Raji (cell line): ENCODE measurements around the gene RAD51B.

Experiments used
- POLR2A ChIP-seq: IDR thresholded peaks from 2 replicates; pipeline ENCODE4 v1.6.1; 2011; ENCODE audit warnings: low read depth, low read length, control low read depth; ENCODE audit not compliant: insufficient read depth

RAD51B gene

GRCh38 chr14:68396461-68396860 lies 576.9 kb downstream of the RAD51B start:
- no peak for TF ChIP-seq POLR2A

GRCh38 chr14:68397371-68397811 lies 577.8 kb downstream of the RAD51B start:
- no peak for TF ChIP-seq POLR2A

GRCh38 chr14:68397822-68398221 lies 578.2 kb downstream of the RAD51B start:
- TF ChIP-seq POLR2A, result no peak

GRCh38 chr14:68398370-68398769 lies 578.8 kb downstream of the RAD51B start:
- TF ChIP-seq POLR2A, result no peak

GRCh38 chr14:68399971-68400370 lies 580.4 kb downstream of the RAD51B start:
- no peak for TF ChIP-seq POLR2A

GRCh38 chr14:68401317-68401716 lies 581.7 kb downstream of the RAD51B start:
- no peak for TF ChIP-seq POLR2A

GRCh38 chr14:68401855-68402254 lies 582.3 kb downstream of the RAD51B start:
- TF ChIP-seq POLR2A, result no peak

- TF ChIP-seq POLR2A, result no peak
Observed at GRCh38 chr14:68402525-68403101, 583.0 kb downstream of the RAD51B start.

- TF ChIP-seq POLR2A, result no peak
Observed at GRCh38 chr14:68403191-68404145, 583.9 kb downstream of the RAD51B start.

GRCh38 chr14:68404146-68404527 lies 584.6 kb downstream of the RAD51B start:
- TF ChIP-seq POLR2A, result no peak

GRCh38 chr14:68404652-68405183 lies 585.1 kb downstream of the RAD51B start:
- TF ChIP-seq POLR2A, result no peak

GRCh38 chr14:68405961-68406360 lies 586.4 kb downstream of the RAD51B start:
- TF ChIP-seq POLR2A, result no peak

GRCh38 chr14:68407285-68407684 lies 587.7 kb downstream of the RAD51B start:
- TF ChIP-seq POLR2A, result no peak

GRCh38 chr14:68407825-68408224 lies 588.2 kb downstream of the RAD51B start:
- no peak for TF ChIP-seq POLR2A

- no peak for TF ChIP-seq POLR2A
Observed at GRCh38 chr14:68408680-68409079, 589.1 kb downstream of the RAD51B start.

- TF ChIP-seq POLR2A, result no peak
Observed at GRCh38 chr14:68409387-68409786, 589.8 kb downstream of the RAD51B start.
